Rectal smooth muscle tissue (tissue), 1 donor: ENCODE data around the gene EGF.
A peak's percentile ranks its signal among the peaks of the same experiment; 100 is the strongest.
"Not testable (repeated sequence)": the region's sequence is repeated elsewhere in the genome, so short reads cannot be mapped to it uniquely, and the experiment has no call there.

Experiments
- H3K27ac ChIP-seq: one replicate; pipeline ENCODE4 v1.7.0; 2013; ENCODE audit warnings: low read depth, low read length, inconsistent platforms
- H3K27me3 ChIP-seq: one replicate; pipeline ENCODE4 v1.7.0; 2013; ENCODE audit warnings: low read length; ENCODE audit not compliant: control insufficient read depth, insufficient read depth
- H3K36me3 ChIP-seq: one replicate; pipeline ENCODE4 v1.7.0; 2013; ENCODE audit warnings: low read length; ENCODE audit not compliant: control insufficient read depth, insufficient read depth
- H3K4me1 ChIP-seq: one replicate; pipeline ENCODE4 v1.7.0; 2013; ENCODE audit warnings: low read length; ENCODE audit not compliant: control insufficient read depth, insufficient read depth
- H3K4me3 ChIP-seq: one replicate; pipeline ENCODE4 v1.7.0; 2013; ENCODE audit warnings: low read length
- H3K9ac ChIP-seq: one replicate; pipeline ENCODE4 v1.7.0; 2013; ENCODE audit warnings: low read length

EGF gene

DNA sequence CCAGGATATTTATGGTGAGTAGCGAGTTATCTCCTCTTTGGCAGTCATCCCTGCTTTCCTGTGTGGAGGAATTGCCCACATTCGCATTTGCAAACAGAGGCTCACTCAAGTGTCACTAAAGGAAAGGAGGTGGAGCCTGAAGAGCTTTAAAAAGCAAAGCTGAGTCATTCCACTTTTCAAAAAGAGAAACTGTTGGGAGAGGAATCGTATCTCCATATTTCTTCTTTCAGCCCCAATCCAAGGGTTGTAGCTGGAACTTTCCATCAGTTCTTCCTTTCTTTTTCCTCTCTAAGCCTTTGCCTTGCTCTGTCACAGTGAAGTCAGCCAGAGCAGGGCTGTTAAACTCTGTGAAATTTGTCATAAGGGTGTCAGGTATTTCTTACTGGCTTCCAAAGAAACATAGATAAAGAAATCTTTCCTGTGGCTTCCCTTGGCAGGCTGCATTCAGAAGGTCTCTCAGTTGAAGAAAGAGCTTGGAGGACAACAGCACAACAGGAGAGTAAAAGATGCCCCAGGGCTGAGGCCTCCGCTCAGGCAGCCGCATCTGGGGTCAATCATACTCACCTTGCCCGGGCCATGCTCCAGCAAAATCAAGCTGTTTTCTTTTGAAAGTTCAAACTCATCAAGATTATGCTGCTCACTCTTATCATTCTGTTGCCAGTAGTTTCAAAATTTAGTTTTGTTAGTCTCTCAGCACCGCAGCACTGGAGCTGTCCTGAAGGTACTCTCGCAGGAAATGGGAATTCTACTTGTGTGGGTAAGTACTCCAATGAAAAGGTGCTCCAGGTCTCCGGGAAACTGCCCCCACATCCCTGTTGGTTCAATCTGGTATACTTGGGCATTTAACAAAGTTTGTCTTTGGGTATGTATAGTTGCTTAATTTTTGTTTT lies at the start of gene EGF:
Gene EGF (plus strand): TSS at position 178 of the 890 bp plus-strand sequence. CDS start 453 bp downstream, at position 631.
- Histone ChIP-seq H3K27ac (no peak within 1 kb of the TSS), H3K36me3 (no peaks in the 10 kb centered on the region), H3K9ac (no peak within 1 kb of the TSS), H3K4me1 (no peaks in the 10 kb centered on the region), H3K27me3 (no peaks in the 10 kb centered on the region), H3K4me3 (peak within 1 kb of the TSS; percentile 29)

DNA sequence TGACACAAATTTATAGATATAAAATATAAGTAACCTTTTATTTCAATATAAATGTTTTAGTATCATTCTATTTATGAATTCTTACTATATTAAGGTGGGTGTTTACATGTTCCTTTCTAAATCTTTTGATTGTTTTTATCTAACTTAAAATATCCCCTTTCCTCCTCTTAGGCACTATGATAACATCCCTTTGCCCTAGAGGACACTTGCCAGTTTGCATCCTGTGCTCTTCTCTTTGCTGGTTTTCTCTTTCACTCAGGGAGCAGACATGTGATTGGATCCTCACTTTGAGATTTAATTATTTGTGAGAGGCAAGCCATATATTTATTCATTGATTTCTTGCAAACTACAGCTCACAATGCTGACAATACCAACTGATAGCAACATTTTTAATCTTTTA lies 48.5 kb upstream of the EGF start:
- Histone ChIP-seq H3K4me3 (no peak overlapping the region), H3K27ac (no peak overlapping the region), H3K27me3 (no peaks in the 10 kb centered on the region), H3K36me3 (no peaks in the 10 kb centered on the region), H3K4me1 (no peaks in the 10 kb centered on the region), H3K9ac (no peak overlapping the region)

DNA sequence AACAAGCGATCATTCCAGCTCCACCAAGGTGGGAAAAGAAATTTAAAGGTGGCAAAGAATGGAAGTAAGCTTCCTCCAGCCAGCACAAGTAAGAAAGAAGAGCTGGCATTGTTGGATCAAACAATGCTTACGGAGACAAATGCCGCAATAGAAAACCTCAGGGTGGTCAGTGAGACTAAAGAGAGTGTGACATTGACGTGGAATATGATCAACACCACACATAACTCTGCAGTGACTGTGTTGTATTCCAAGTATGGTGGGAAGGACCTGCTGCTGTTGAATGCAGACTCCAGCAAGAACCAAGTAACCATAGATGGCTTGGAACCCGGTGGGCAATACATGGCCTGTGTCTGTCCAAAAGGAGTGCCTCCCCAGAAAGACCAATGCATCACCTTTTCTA lies 42.6 kb upstream of the EGF start:
- H3K27ac ChIP-seq = no peak overlapping the region
- no peaks in the 10 kb centered on the region for H3K4me1 ChIP-seq
- H3K27me3 ChIP-seq = no peaks in the 10 kb centered on the region
- H3K9ac ChIP-seq = no peak overlapping the region
- H3K4me3 ChIP-seq = no peak overlapping the region
- H3K36me3 ChIP-seq = no peaks in the 10 kb centered on the region

DNA sequence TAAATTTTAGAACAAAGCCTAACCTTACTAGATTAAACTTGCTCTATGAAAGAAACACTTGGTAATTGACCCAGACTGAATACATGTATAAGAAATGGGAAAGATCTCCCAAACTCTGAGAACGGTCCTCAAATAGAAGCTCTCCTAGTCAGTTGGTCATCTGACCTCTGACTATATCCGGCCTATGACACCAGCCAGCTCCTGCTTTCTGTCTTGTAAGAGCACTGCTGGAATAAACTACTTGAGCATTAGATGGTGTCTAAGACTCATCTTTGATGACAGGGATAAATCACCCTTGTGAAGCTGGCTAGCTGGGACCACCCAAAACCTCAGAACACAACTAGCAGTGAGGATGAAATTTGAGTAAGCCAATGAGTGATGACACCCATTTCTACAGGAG lies 40.6 kb upstream of the EGF start:
- Histone ChIP-seq H3K27me3 (no peaks in the 10 kb centered on the region), H3K4me3 (no peak overlapping the region), H3K4me1 (no peaks in the 10 kb centered on the region), H3K36me3 (no peaks in the 10 kb centered on the region), H3K9ac (no peak overlapping the region), H3K27ac (no peak overlapping the region)

DNA sequence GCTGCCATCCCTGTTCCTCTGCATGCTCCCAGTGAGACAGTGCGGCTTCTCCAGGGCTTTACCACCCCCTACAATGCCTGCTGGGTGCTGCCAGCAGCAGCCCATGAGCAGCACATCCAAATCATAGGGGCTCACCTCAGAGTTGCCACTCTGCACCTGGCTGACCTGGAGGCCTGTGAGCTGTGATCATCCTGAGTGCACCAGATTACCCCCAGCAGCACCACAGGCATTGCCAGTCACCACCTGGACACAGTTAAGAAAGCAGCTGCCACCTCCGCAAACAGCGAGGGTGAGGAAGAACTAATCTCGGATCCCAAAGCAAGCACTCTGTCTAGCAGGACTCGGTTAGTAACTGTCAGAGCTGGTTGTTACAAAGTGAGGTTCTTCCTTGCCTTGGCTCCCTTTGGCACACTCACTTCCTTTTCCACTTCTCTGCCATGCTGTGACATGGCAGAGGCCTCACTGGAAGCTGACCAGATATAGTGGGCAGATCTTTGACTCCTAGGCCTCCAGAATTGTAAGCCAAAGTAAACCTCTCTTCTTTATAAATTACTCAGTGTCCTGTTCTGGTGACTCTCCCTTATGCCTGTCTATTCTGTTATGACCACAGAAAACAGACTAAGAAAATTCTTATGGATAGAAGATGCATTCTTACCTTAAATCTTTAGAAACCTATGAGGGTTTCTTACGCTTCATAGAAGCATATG lies 39.6 kb upstream of the EGF start:
- H3K27me3 ChIP-seq = no peaks in the 10 kb centered on the region
- no peaks in the 10 kb centered on the region for H3K36me3 ChIP-seq
- no peak overlapping the region for H3K27ac ChIP-seq
- H3K4me1 ChIP-seq = no peaks in the 10 kb centered on the region
- H3K9ac ChIP-seq = no peak overlapping the region
- H3K4me3 ChIP-seq = no peak overlapping the region

DNA sequence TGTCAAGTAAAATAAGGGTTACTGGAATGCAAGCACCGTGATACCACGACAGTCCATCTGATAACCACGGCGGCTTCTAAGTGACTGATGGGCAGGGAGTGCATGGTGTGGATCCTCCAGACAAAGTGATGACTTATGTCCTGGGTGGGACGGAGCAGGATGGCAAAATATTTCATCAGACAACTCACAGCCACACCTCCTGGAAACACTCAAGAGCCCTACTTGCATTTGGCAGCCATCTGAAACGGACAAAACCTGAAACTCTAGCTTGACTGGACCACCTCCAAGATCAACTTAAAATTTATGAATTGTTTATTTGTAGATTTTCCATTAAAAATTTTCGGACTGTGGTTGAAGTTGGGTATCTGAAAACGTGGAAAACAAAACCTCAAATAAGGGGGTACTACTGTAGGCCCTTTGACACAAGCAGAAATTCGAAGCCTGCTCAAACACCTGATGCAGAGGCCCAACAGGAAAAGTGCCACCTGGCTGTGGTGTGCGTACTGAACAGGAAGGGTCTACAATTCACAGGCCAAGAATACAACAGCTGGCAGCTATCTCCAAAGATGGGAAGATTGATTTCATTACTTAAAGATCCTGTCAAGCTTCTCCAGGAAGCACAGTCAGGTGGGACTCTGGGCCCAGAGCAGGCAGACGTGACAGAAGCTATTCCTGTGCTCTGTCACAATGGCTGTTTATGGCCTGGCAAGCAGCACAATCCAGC lies 38.7 kb upstream of the EGF start:
- H3K4me3 ChIP-seq = no peak overlapping the region
- H3K9ac ChIP-seq = no peak overlapping the region
- H3K27ac ChIP-seq = no peak overlapping the region
- no peaks in the 10 kb centered on the region for H3K36me3 ChIP-seq
- H3K4me1 ChIP-seq = no peaks in the 10 kb centered on the region
- no peaks in the 10 kb centered on the region for H3K27me3 ChIP-seq

DNA sequence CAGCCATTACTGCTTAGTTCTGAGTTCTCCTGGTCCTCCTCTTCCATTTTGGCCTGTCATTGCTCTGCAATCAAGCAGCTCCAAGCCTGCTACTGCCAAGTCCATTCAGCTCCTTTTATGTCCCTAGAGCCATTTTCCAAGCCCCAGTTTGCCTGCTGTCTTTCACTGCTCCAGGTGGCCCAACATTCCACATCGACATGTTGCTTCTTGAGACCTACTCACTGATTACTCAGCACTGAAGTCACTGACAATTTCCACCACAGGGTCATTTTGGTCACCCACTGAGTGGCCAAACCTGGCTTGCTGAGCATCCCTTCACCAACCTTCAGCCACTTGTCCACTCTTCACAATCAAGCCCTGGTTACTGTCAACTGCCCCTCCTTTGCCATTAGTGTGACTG lies 37.6 kb upstream of the EGF start:
- Histone ChIP-seq H3K9ac (no peak overlapping the region), H3K36me3 (no peaks in the 10 kb centered on the region), H3K4me1 (no peaks in the 10 kb centered on the region), H3K27ac (no peak overlapping the region), H3K4me3 (no peak overlapping the region), H3K27me3 (no peaks in the 10 kb centered on the region)

DNA sequence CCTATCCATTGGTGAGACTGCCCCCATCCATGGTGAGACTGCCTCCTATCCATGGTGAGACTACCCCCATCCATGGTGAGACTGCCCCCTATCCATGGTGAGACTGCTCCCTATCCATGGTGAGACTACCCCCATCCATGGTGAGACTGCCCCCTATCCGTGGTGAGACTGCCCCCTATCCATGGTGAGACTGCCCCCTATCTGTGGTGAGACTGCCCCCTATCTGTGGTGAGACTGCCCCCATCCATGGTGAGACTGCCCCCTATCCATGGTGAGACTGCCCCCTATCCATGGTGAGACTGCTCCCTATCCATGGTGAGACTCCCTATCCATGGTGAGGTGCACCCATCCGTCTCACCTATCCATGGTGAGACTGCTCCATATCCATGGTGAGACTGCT lies 37.1 kb upstream of the EGF start:
- not testable (repeated sequence) for H3K4me1 ChIP-seq, H3K27me3 ChIP-seq, H3K27ac ChIP-seq, H3K36me3 ChIP-seq, H3K9ac ChIP-seq, H3K4me3 ChIP-seq

DNA sequence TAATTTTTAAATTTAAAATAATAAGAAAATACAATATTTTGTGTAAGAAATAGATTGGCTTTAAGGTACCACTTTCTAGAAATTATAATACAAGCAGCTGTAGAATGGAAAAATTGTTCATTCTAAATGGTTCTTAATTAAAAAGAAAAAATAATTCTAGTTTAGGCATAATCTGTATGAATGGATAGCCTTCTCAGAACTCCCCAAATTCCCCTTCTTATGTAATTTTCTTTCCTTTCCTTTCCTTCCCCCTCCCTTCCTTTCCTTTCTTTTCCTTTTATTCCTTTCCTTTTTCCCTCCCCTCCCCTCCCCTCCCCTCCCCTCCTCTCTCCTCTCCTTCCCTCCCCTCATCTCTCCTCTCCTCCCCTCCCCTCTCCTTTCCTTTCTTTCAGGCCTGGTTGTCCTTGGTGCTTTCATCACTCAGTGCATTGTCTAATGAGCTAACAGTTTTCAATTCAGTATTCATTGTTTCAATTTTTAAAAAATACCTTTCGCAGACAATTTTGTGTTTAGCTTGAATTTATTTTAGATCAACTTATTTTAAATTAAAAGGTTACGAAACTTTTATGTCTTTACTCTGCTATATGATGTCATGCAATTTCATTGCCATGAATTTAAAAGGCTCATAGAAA lies 35.9 kb upstream of the EGF start:
- Histone ChIP-seq H3K27me3 (no peaks in the 10 kb centered on the region), H3K36me3 (no peaks in the 10 kb centered on the region), H3K9ac (no peak overlapping the region), H3K4me3 (no peak overlapping the region), H3K4me1 (no peaks in the 10 kb centered on the region), H3K27ac (no peak overlapping the region)

DNA sequence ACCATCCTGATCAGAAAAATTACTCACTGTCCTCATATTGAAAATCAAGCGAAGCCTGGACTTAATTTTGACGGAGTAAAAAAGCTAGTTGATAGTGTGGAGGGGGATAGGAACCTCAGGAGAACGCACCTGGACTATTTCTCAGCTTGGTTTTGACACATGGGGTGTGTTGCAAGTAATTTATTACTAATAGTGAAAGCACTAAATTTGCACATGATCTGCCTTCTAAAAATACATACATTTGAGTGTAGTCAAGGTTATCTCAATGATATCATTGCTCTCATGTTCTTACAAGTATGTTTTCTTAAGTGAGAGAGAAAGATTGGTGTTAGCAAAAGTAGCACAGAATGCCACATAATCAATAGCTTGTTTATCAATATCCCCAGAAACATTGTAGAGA lies 35.3 kb upstream of the EGF start:
- H3K27me3 ChIP-seq = no peaks in the 10 kb centered on the region
- H3K27ac ChIP-seq = no peak overlapping the region
- no peak overlapping the region for H3K4me3 ChIP-seq
- no peaks in the 10 kb centered on the region for H3K36me3 ChIP-seq
- H3K9ac ChIP-seq = no peak overlapping the region
- no peaks in the 10 kb centered on the region for H3K4me1 ChIP-seq

DNA sequence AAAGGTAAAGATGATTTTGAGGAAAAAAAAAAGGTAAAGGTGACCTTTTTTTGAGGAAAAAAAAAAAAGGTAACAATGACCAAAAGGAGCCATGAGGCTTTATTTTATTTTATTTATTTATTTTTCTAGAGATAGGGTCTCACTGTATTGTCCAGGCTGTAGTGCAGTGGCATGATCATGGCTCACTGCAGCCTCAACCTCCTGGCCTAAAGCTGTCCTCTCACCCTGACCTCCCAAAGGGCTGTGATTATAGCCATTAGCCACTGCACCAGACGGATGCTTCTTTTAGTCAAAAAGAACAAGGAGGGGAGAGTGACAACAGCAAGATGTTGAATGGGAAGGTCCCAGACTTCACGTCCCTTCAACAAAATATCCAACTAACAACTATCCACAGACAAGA lies 34.3 kb upstream of the EGF start:
- Histone ChIP-seq H3K27me3 (no peaks in the 10 kb centered on the region), H3K4me3 (no peak overlapping the region), H3K27ac (no peak overlapping the region), H3K9ac (no peak overlapping the region), H3K4me1 (no peaks in the 10 kb centered on the region), H3K36me3 (no peaks in the 10 kb centered on the region)

DNA sequence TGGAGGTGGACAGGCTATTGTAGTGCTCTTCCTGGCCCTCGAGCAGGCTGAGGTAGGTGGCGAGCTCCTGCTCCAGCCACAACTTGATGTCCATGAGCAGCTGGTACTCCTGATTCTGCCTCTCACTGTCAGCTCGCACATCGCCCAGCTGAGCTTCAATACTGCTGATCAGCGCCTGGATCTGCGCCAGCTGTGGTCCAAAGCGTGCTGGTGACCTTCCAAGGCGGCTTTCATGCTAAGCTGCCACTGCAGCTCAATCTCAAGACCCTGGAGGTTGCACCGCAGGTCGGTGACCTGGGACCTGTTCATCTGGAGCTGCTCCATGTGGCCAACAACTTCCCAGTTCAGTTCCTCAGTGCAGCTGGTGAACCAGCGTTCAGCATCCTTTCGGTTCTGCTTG lies 33.6 kb upstream of the EGF start:
- H3K27ac ChIP-seq = no peak overlapping the region

More for the DNA sequence above, 33.6 kb upstream of the EGF start:
- H3K4me1 ChIP-seq = no peaks in the 10 kb centered on the region
- H3K36me3 ChIP-seq = no peaks in the 10 kb centered on the region
- no peaks in the 10 kb centered on the region for H3K27me3 ChIP-seq
- H3K9ac ChIP-seq = no peak overlapping the region
- H3K4me3 ChIP-seq = no peak overlapping the region
